ENCODE measurements around the gene PITPNC1.

- no peak for TF ChIP-seq MYC (IDR thresholded peaks at IDR 0.05; ENCODE audit: low read depth, low read length)
- TF ChIP-seq POLR2AphosphoS5 (IDR thresholded peaks at IDR 0.05; ENCODE audit: insufficient read depth, low read depth, low read length): no peak
- no peak for TF ChIP-seq CTCF (IDR thresholded peaks at IDR 0.05; ENCODE audit: extremely low read depth in 1 of 2, insufficient read depth in 1 of 2, low read depth in 1 of 2, low read length in 2 of 2)
- no peak for TF ChIP-seq JUN (IDR thresholded peaks at IDR 0.05; ENCODE audit: borderline replicate concordance, insufficient read depth, insufficient read length, low read depth)
- no peak for TF ChIP-seq POLR2A (IDR thresholded peaks at IDR 0.05; ENCODE audit: low read depth, low read length)
- TF ChIP-seq MAX (IDR thresholded peaks at IDR 0.05; ENCODE audit: insufficient read depth, insufficient read length): no peak
- no peak for TF ChIP-seq EZH2 (IDR thresholded peaks at IDR 0.05; ENCODE audit: borderline replicate concordance, low read depth, low read length, severe bottlenecking)
- no peak for TF ChIP-seq GATA2 (IDR thresholded peaks at IDR 0.05; ENCODE audit: insufficient read depth, insufficient read length, low read depth, low read length)
- no peak for TF ChIP-seq FOS (IDR thresholded peaks at IDR 0.05; ENCODE audit: borderline replicate concordance, insufficient read depth, low read length)
These were observed 114.6 kb downstream of the PITPNC1 start for GRCh38 chr17:67491681-67492024.

Measured in endothelial cell of umbilical vein (primary cell).